Peyer's patch (tissue), 4 donors: ENCODE data around the gene ZCCHC14.

Source experiments
- CTCF ChIP-seq, 6 experiments: fragments of 450-650 bp in 4 of 6; fragments of 200-600 bp in 2 of 6; sonication (generic) in 1 of 6; IDR thresholded peaks; one replicate each; pipeline ENCODE4 v1.5.1; 2017 to 2019; ENCODE audit warnings: antibody characterized with exemption in 6 of 6, mild to moderate bottlenecking in 3 of 6, moderate library complexity in 1 of 6
- POLR2A ChIP-seq, 2 donors: fragments of 450-650 bp; IDR thresholded peaks; one replicate each; pipeline ENCODE4 v1.5.1; 2017; ENCODE audit warnings: antibody characterized with exemption in 2 of 2, mild to moderate bottlenecking in 2 of 2, moderate library complexity in 2 of 2

GRCh38 chr16:87358250-87358649 is 134.6 kb downstream of the ZCCHC14 start:
- TF ChIP-seq CTCF (IDR thresholded peaks at IDR 0.05) (no peak), POLR2A (IDR thresholded peaks at IDR 0.05) (no peak)
